Panc1 (cell line): ENCODE results near the gene OPRD1. TPM values are rescaled to one million over a fixed set of nuclear protein-coding genes. Genes with fewer than 3 reads are reported as not detected.

Source experiments
- ATAC-seq: fragments of 200-7000 bp; cut with Tn5 transposase; 2 replicates; pipeline ENCODE4 v1.9.1; 2020; ENCODE audit warnings: mild to moderate bottlenecking, moderate library complexity
- BruUV-seq: library from RNA; stranded (reverse); fragments of 400-500 nt; replicated peaks from 2 replicates; lab custom pipeline; 2021; lab: Mats Ljungman, UMichigan
- CTCF ChIA-PET: fragments of 300-600 bp; sonication (Branson Sonifier 250); formaldehyde crosslinking; loops from one replicate; lab custom pipeline; 2022; ENCODE audit warnings: antibody characterized with exemption; lab: Charles Lee
- POLR2A ChIA-PET: fragments of 300-600 bp; sonication (Branson Sonifier 250); formaldehyde crosslinking; loops from one replicate; lab custom pipeline; 2022; ENCODE audit warnings: antibody characterized with exemption; lab: Charles Lee
- DNase-seq: peaks from one replicate; pipeline ENCODE4 v3.0.0-alpha.2; 2010; ENCODE audit warnings: low read depth, low spot score
- H3K27ac ChIP-seq: 2 replicates; pipeline ENCODE4 v1.5.1; 2011; ENCODE audit warnings: mild to moderate bottlenecking, low read length, inconsistent platforms
- H3K27me3 ChIP-seq: fragments of 200-500 bp; sonication (Bioruptor generic); 2 replicates; pipeline ENCODE4 v1.6.0; 2014; ENCODE audit warnings: low read length, inconsistent platforms; ENCODE audit not compliant: control insufficient read depth, insufficient read depth
- H3K36me3 ChIP-seq: fragments of 200-500 bp; sonication (Bioruptor generic); 2 replicates; pipeline ENCODE4 v1.5.1; 2014; ENCODE audit warnings: inconsistent platforms, mild to moderate bottlenecking, low read length, moderate library complexity; ENCODE audit not compliant: control insufficient read depth, insufficient read depth
- H3K4me1 ChIP-seq: 2 replicates; pipeline ENCODE4 v1.5.1; 2011; ENCODE audit warnings: inconsistent platforms, mild to moderate bottlenecking, low read length, moderate library complexity; ENCODE audit not compliant: control insufficient read depth, insufficient read depth
- H3K4me3 ChIP-seq, 2 experiments: 2 replicates each; pipeline ENCODE4 v1.5.1; 2011 to 2012; ENCODE audit warnings: low read depth in 2 of 2, low read length in 2 of 2, mild to moderate bottlenecking in 2 of 2, inconsistent platforms in 1 of 2, moderate library complexity in 1 of 2
- H3K9me3 ChIP-seq: fragments of 200-500 bp; sonication (Bioruptor generic); 2 replicates; pipeline ENCODE4 v1.5.1; 2014; ENCODE audit warnings: low read depth, mild to moderate bottlenecking, inconsistent platforms, low read length, moderate library complexity; ENCODE audit not compliant: control insufficient read depth, insufficient read depth
- POLR2AphosphoS5 ChIP-seq: IDR thresholded peaks from 2 replicates; pipeline ENCODE4 v1.6.1; 2012; ENCODE audit warnings: mild to moderate bottlenecking, low read depth, low read length, moderate library complexity
- SIN3A ChIP-seq: IDR thresholded peaks from 2 replicates; pipeline ENCODE4 v1.6.1; 2012; ENCODE audit warnings: low read depth, mild to moderate bottlenecking, low read length, moderate library complexity, borderline replicate concordance; ENCODE audit not compliant: insufficient read depth
- TCF7L2 ChIP-seq: IDR thresholded peaks from 2 replicates; pipeline ENCODE4 v1.6.1; 2011; ENCODE audit warnings: mild to moderate bottlenecking, low read depth, low read length, inconsistent platforms
- in situ Hi-C: cut with HindIII; loops from 2 replicates; pipeline ENCODE4 v1.10.0; 2016; ENCODE audit warnings: low sequenced_read_pairs, low pct_unique_long_range_greater_than_20kb
- intact Hi-C: fragments of 100-400 bp; cut with micrococcal nuclease; formaldehyde crosslinking; loops from one replicate; pipeline ENCODE4 v1.10.0; 2022; ENCODE audit not compliant: unreplicated experiment
- total RNA-seq: library from RNA; stranded (reverse); gene quantifications from one replicate; pipeline ENCODE4 v1.2.1, GENCODE V29; 2021; ENCODE audit not compliant: unreplicated experiment
- TF ChIP-seq, protein P1 (sequence below), 2 experiments: IDR thresholded peaks; 2 replicates each; pipeline ENCODE4 v1.6.1; 2011 to 2012; ENCODE audit warnings: low read depth in 2 of 2, control low read depth in 1 of 2, low read length in 1 of 2, mild to moderate bottlenecking in 1 of 2, moderate library complexity in 1 of 2; ENCODE audit not compliant: insufficient read depth in 1 of 2
- TF ChIP-seq, protein P2 (sequence below): fragments of 450-650 bp; IDR thresholded peaks from 2 replicates; pipeline ENCODE4 v1.5.1; 2017; ENCODE audit warnings: mild to moderate bottlenecking

OPRD1 gene
- total RNA-seq, 1 experiment from 2014 or later: 5.4 TPM

DNA sequence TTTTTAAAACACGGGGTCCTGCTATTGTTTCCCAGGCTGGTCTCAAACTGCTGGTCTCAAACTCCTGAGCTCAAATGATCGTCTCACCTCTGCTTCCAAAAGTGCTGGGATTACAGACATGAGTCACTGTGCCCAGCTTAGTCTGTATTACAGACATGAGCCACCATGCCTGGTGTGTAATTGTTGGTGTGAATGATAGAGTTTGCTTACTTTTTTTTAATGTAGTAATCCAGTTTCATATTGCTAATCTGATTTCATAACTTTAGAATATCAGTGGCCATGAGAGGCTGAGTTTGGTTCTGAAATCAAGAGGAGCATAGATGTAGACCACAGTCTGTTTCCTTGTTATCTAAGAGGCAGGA, 105.8 kb downstream of the OPRD1 start:
- POLR2A ChIA-PET: no interaction called here
- no peak for DNase-seq
- CTCF ChIA-PET: no interaction called here

More for the DNA sequence above, 105.8 kb downstream of the OPRD1 start:
- TF ChIP-seq, protein P1, sequence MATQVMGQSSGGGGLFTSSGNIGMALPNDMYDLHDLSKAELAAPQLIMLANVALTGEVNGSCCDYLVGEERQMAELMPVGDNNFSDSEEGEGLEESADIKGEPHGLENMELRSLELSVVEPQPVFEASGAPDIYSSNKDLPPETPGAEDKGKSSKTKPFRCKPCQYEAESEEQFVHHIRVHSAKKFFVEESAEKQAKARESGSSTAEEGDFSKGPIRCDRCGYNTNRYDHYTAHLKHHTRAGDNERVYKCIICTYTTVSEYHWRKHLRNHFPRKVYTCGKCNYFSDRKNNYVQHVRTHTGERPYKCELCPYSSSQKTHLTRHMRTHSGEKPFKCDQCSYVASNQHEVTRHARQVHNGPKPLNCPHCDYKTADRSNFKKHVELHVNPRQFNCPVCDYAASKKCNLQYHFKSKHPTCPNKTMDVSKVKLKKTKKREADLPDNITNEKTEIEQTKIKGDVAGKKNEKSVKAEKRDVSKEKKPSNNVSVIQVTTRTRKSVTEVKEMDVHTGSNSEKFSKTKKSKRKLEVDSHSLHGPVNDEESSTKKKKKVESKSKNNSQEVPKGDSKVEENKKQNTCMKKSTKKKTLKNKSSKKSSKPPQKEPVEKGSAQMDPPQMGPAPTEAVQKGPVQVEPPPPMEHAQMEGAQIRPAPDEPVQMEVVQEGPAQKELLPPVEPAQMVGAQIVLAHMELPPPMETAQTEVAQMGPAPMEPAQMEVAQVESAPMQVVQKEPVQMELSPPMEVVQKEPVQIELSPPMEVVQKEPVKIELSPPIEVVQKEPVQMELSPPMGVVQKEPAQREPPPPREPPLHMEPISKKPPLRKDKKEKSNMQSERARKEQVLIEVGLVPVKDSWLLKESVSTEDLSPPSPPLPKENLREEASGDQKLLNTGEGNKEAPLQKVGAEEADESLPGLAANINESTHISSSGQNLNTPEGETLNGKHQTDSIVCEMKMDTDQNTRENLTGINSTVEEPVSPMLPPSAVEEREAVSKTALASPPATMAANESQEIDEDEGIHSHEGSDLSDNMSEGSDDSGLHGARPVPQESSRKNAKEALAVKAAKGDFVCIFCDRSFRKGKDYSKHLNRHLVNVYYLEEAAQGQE (IDR thresholded peaks at IDR 0.05; ENCODE audit: insufficient read depth in 1 of 2, low read depth in 2 of 2, low read length in 1 of 2): no peak
- TF ChIP-seq SIN3A: no peak
- no peak for TF ChIP-seq POLR2AphosphoS5
- TF ChIP-seq TCF7L2: no peak
- TF ChIP-seq, protein P2, sequence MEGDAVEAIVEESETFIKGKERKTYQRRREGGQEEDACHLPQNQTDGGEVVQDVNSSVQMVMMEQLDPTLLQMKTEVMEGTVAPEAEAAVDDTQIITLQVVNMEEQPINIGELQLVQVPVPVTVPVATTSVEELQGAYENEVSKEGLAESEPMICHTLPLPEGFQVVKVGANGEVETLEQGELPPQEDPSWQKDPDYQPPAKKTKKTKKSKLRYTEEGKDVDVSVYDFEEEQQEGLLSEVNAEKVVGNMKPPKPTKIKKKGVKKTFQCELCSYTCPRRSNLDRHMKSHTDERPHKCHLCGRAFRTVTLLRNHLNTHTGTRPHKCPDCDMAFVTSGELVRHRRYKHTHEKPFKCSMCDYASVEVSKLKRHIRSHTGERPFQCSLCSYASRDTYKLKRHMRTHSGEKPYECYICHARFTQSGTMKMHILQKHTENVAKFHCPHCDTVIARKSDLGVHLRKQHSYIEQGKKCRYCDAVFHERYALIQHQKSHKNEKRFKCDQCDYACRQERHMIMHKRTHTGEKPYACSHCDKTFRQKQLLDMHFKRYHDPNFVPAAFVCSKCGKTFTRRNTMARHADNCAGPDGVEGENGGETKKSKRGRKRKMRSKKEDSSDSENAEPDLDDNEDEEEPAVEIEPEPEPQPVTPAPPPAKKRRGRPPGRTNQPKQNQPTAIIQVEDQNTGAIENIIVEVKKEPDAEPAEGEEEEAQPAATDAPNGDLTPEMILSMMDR: no peak
- Histone ChIP-seq H3K27me3 (no peaks in the 10 kb centered on the region), H3K27ac (no peak overlapping the region), H3K36me3 (no peaks in the 10 kb centered on the region), H3K9me3 (no peaks in the 10 kb centered on the region), H3K4me3 (no peak overlapping the region), H3K4me1 (peaks cover 4% of the 10 kb centered on the region; the same call in 1 of the 2 replicates)
- in situ Hi-C loops: no loop called here
- BruUV-seq: no TSS peak
- no peak for ATAC-seq
- intact Hi-C loops: no loop called here

Other genes with a start within 250 kb of the OPRD1 start
- 4.2 TPM for gene RAB42, start 219.9 kb upstream of the OPRD1 start, total RNA-seq
- gene TAF12, start 169.1 kb upstream of the OPRD1 start, total RNA-seq: 33.9 TPM
- not detected for gene RNU11, start 163.6 kb upstream of the OPRD1 start, total RNA-seq
- gene GMEB1, start 143.4 kb upstream of the OPRD1 start, total RNA-seq: 13.8 TPM
- gene YTHDF2, start 75.2 kb upstream of the OPRD1 start, total RNA-seq: 97.3 TPM
- gene EPB41, start 102.4 kb downstream of the OPRD1 start, total RNA-seq: 20.2 TPM